Transverse colon (tissue), 3 donors: ENCODE measurements around the gene LIMK2.

ENCODE experiments used
- CTCF ChIP-seq, 5 experiments: fragments of 200-600 bp in 3 of 5; fragments of 450-650 bp in 2 of 5; sonication (generic) in 3 of 5; IDR thresholded peaks; 1 replicate in 2 of 5; 2 replicates in 3 of 5; pipeline ENCODE4 v1.5.1; 2016 to 2017; ENCODE audit warnings: antibody characterized with exemption in 5 of 5, inconsistent platforms in 3 of 5, mild to moderate bottlenecking in 2 of 5, moderate library complexity in 1 of 5
- EP300 ChIP-seq: sonication (generic); formaldehyde crosslinking; IDR thresholded peaks from one replicate; pipeline ENCODE4 v1.6.1; 2017; ENCODE audit warnings: antibody characterized with exemption, low read depth
- POLR2A ChIP-seq: fragments of 450-650 bp; IDR thresholded peaks from one replicate; pipeline ENCODE4 v1.6.1; 2016; ENCODE audit warnings: antibody characterized with exemption, mild to moderate bottlenecking, moderate library complexity

GRCh38 chr22:31246687-31247086, 34.6 kb downstream of the LIMK2 start:
- TF ChIP-seq POLR2A (no peak), CTCF (IDR thresholded peaks at IDR 0.05) (no peak), EP300 (no peak)
